NB4 (cell line): ENCODE data around the gene FKBP5.
A peak's percentile ranks its signal among the peaks of the same experiment; 100 is the strongest.
"Not testable (repeated sequence)": the region's sequence is repeated elsewhere in the genome, so short reads cannot be mapped to it uniquely, and the experiment has no call there.

Experiments used
- DNase-seq: peaks from one replicate; pipeline ENCODE4 v3.0.0; 2010; ENCODE audit warnings: low read depth
- H3K4me3 ChIP-seq: one replicate; pipeline ENCODE4 v1.5.1; 2011; ENCODE audit warnings: mild to moderate bottlenecking, low read depth, low read length, moderate library complexity
- MAX ChIP-seq: IDR thresholded peaks from 2 replicates; pipeline ENCODE4 v1.6.1; 2011; ENCODE audit warnings: low read depth, low read length
- MYC ChIP-seq: IDR thresholded peaks from 2 replicates; pipeline ENCODE4 v1.6.1; 2011; ENCODE audit warnings: low read depth, low read length
- POLR2A ChIP-seq: IDR thresholded peaks from 2 replicates; pipeline ENCODE4 v1.6.1; 2011; ENCODE audit warnings: mild to moderate bottlenecking; ENCODE audit not compliant: insufficient read length; ENCODE audit errors: extremely low read depth
- TF ChIP-seq, protein P1 (sequence below): IDR thresholded peaks from one replicate; pipeline ENCODE4 v1.5.1; 2012; ENCODE audit warnings: low read depth, low read length

The FKBP5 gene

DNA sequence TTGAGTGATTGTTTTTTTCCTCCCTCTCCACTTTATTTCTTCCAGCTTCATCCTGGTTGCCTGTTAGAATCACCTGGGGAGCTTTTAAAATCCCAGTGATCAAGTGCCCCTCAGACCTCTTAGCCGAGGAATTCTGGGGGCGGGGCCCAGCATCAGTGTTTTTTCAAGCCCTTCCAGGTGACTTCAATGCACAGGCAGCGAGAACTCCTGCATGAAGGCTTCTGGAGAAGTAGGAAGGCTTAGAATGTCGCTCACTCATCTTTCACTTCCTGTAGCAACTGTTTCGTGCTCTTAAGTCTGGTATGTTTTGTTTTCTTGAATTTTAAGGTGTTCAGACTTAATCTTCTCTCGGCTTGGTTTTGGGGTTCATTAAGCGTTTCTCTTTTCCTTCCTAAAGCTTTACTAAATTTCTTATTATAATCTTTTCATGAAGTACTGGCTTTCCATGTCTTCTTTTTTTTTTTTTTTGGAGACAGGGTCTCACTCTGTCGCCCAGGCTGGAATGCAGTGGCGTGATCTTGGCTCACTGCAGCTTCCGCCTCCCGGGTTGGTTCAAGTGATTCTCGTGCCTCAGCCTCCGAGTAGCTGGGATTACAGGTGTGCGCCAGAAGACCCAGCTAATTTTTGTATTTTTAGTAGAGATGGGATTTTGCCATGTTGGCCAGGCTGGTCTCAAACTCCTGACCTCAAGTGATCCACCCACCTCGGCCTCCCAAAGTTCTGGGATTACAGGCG, 145.1 kb downstream of the FKBP5 start:
- TF ChIP-seq, protein P1, sequence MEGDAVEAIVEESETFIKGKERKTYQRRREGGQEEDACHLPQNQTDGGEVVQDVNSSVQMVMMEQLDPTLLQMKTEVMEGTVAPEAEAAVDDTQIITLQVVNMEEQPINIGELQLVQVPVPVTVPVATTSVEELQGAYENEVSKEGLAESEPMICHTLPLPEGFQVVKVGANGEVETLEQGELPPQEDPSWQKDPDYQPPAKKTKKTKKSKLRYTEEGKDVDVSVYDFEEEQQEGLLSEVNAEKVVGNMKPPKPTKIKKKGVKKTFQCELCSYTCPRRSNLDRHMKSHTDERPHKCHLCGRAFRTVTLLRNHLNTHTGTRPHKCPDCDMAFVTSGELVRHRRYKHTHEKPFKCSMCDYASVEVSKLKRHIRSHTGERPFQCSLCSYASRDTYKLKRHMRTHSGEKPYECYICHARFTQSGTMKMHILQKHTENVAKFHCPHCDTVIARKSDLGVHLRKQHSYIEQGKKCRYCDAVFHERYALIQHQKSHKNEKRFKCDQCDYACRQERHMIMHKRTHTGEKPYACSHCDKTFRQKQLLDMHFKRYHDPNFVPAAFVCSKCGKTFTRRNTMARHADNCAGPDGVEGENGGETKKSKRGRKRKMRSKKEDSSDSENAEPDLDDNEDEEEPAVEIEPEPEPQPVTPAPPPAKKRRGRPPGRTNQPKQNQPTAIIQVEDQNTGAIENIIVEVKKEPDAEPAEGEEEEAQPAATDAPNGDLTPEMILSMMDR, result no peak
- TF ChIP-seq POLR2A (no peak), MAX (no peak), MYC (no peak)
- peak; percentile 26 for DNase-seq
- no peak overlapping the region for H3K4me3 ChIP-seq

- TF ChIP-seq POLR2A (no peak), MYC (no peak), MAX (no peak)
- TF ChIP-seq, protein P1, result no peak
- DNase-seq, result no peak
- no peak overlapping the region for H3K4me3 ChIP-seq
Measured at GRCh38 chr6:35541836-35542235, 146.9 kb downstream of the FKBP5 start.

DNA sequence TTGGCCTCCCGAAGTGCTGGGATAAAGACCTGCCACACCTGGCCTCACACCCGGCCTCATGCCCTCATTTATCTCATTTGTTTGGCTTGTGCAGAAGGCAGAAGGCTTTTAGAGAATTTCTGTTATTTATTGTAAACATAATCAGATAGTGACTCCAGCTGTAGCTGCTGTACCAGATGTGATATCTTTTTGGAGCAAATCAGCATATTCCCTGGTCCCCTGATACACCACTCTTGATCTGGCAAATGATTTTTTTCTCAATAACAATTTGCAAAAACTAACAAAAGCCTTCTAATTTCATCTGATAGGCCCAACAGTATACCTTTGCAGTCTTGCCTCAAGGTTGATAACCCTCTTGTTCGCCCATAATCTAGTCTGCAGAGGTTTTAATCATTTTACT, 149.5 kb downstream of the FKBP5 start:
- no peak for DNase-seq
- no peak overlapping the region for H3K4me3 ChIP-seq
- TF ChIP-seq MAX, result no peak
- no peak for TF ChIP-seq MYC
- TF ChIP-seq, protein P1, result no peak
- TF ChIP-seq POLR2A, result no peak

DNA sequence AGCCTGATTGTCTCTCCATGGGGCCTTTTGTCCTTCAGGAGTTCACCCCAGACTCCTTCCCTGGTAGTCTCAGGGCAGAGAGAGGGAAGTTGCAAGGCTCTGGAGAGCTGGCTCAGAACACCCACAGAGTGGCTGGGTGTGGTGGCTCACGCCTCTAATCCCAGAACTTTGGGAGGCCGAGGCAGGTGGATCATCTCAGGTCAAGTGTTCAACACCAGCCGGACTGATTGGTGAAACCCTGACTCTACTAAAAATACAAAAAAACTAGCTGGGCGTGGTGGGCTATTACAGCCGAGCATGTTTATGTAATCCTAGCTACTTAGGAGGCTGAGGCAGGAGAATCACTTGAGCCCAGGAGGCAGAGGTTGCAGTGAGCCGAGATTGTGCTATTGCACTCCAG, 152.9 kb downstream of the FKBP5 start:
- DNase-seq, H3K4me3 ChIP-seq: not testable (repeated sequence)

DNA sequence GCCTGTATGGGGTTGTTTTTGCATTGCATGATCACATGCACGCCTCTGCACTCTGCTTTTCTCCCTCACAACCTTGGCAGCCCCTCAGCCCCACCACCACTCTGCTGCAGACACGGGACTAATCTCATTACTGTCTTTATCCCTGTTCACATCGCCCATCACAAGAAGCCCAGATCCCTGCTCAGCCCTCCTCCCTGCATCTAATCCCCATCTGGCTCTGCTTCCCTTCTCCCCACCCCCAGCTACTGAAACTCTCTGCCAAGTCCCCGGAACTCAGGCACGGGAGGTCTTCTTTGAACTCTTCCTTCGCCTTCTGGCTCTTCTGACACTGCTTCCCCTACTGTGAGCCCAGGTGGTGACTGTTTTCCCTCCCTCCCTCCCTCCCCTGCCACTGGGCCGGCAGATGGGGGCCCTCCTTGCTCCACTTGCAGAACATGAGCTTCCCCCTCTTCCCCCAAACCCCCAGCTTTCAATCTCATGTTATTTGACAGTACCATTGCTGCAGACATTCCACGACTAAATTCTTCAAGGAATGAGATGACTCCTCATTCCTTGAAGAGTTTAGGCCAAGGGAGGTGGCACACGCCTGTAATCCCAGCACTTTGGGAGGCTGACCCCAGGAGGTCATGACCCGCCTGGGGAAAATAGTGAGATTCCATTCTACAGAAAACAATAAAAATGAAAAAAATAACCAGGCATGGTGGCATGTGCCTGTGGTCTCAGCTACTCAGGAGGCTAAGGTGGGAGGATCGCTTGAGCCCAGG, 154.1 kb downstream of the FKBP5 start:
- DNase-seq, result no peak
- TF ChIP-seq, protein P1, result no peak
- no peak for TF ChIP-seq MYC
- TF ChIP-seq MAX, result no peak
- no peak for TF ChIP-seq POLR2A
- no peak overlapping the region for H3K4me3 ChIP-seq

GRCh38 chr6:35533981-35534380, 154.7 kb downstream of the FKBP5 start:
- TF ChIP-seq MYC (no peak), POLR2A (no peak)

DNA sequence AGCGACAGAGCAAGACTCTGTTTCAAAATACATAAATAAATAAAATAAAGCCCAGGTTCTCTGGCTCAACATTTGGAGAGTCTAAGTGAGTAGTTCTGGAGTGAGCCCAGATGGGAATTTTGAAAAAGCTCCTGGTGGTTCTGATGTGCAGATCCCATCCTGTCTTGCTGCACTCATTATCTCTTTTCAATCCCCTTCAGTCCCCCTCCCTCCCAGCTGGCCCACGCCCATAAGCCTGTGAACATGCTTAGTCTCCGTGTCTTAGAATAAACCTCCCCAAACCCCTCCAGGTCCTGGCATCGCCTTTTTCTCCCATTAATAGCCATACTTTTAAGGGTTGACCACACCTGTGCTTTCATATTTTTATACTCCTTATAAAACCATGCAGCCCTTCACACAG, 156.6 kb downstream of the FKBP5 start:
- DNase-seq, result no peak
- TF ChIP-seq, protein P1, result no peak
- TF ChIP-seq MAX (no peak), MYC (no peak), POLR2A (no peak)
- H3K4me3 ChIP-seq, result no peak overlapping the region

More at GRCh38 chr6:35533981-35534380, 154.7 kb downstream of the FKBP5 start:
- no peak overlapping the region for H3K4me3 ChIP-seq
- no peak for DNase-seq
